Psoas muscle (tissue), 8 donors: ENCODE measurements around the gene PPIL3. TPM values are rescaled to one million over a fixed set of nuclear protein-coding genes. Genes with fewer than 3 reads are reported as not detected.

Source experiments
- ATAC-seq, 4 donors: fragments of 200-7000 bp; cut with Tn5 transposase; one replicate each; pipeline ENCODE4 v1.9.1; 2020; ENCODE audit warnings: moderate library complexity in 3 of 4, mild to moderate bottlenecking in 2 of 4
- DNase-seq, 2 donors: peaks; one replicate each; pipeline ENCODE4 v3.0.0-alpha.2; 2020
- H3K27ac ChIP-seq: fragments of 200-600 bp; one replicate; pipeline ENCODE4 v1.8.0; 2022
- H3K27me3 ChIP-seq, 3 donors: fragments of 200-600 bp in 1 of 3; one replicate each; pipeline versions ENCODE4 v1.6.1 to v1.8.0; 2013 to 2022; ENCODE audit warnings: low read length in 2 of 3, mild to moderate bottlenecking in 2 of 3, moderate library complexity in 1 of 3; ENCODE audit not compliant: insufficient read depth in 3 of 3
- H3K36me3 ChIP-seq, 2 donors: fragments of 200-600 bp in 1 of 2; one replicate each; pipeline versions ENCODE4 v1.6.1 to v1.8.0; 2013 to 2022; ENCODE audit warnings: low read depth in 1 of 2, mild to moderate bottlenecking in 1 of 2, moderate library complexity in 1 of 2; ENCODE audit not compliant: insufficient read depth in 1 of 2
- H3K4me1 ChIP-seq: fragments of 200-600 bp; one replicate; pipeline ENCODE4 v1.8.0; 2022
- H3K4me3 ChIP-seq: fragments of 200-600 bp; one replicate; pipeline ENCODE4 v1.8.0; 2022; ENCODE audit warnings: mild to moderate bottlenecking
- H3K9me3 ChIP-seq: fragments of 200-600 bp; one replicate; pipeline ENCODE4 v1.8.0; 2022
- CTCF ChIP-seq: fragments of 200-600 bp; IDR thresholded peaks from one replicate; pipeline ENCODE4 v1.8.0; 2022; ENCODE audit warnings: antibody characterized with exemption
- WGBS, 3 donors: extraction: QIAGEN DNeasy Blood & Tissue Kit; methylation state at CpG; one replicate each; pipeline versions ENCODE4 v1.1.6 to v1.1.7; 2013; 5-methylcytosine and 5-hydroxymethylcytosine counted together
- intact Hi-C, 2 donors: fragments of 100-400 bp; cut with DNase I; formaldehyde crosslinking; loops; one replicate each; pipeline versions ENCODE4 v1.11.0 to v1.14.2; 2022
- polyA plus RNA-seq, 3 donors: library from polyadenylated mRNA; stranded (reverse); fragments of 200-250 nt; gene quantifications; one replicate each; pipeline ENCODE4 v1.2.3, GENCODE V29; 2013
- total RNA-seq, 4 donors: library from RNA; stranded (reverse); fragmentation: NEBNext Ultra II Directional in 2 of 4; extraction: Animal tissue kit (Norgen Biotek cat#: 25700) in 2 of 4; gene quantifications; one replicate each; pipeline versions ENCODE4 v1.2.1 to v1.2.4, GENCODE V29; 2021 to 2023
- donor health status: healthy with polysubstance abuse.
- donor health status: DM: no; HTN: no; CAD: no; lungs with moderate emphysema.
- donor health status: Bipolar disorder and iron deficiency.
- donor health status: healthy.
- donor health status: DM: yes; HTN: yes; CAD: no.
- donor health status: DM: no; HTN: no; CAD: no.
- donor health status: DM: no; HTN: no; CAD: no.
- donor health status: DM: yes; HTN: yes; CAD: no.

The PPIL3 gene
- total and polyA plus RNA-seq, 7 donors, result 10.7 to 31.2 (median 17.4) TPM

GRCh38 chr2:200852605-200853004 lies 36.3 kb downstream of the PPIL3 start:
- peaks cover 20 to 72% of the 10 kb centered on the region in 2 donors for H3K36me3 ChIP-seq
- intact Hi-C loops, result no loop called here
- WGBS, 3 donors, result 92 to 97% (median 94%) methylated on average over 2 of the region's 2 CpGs

DNA sequence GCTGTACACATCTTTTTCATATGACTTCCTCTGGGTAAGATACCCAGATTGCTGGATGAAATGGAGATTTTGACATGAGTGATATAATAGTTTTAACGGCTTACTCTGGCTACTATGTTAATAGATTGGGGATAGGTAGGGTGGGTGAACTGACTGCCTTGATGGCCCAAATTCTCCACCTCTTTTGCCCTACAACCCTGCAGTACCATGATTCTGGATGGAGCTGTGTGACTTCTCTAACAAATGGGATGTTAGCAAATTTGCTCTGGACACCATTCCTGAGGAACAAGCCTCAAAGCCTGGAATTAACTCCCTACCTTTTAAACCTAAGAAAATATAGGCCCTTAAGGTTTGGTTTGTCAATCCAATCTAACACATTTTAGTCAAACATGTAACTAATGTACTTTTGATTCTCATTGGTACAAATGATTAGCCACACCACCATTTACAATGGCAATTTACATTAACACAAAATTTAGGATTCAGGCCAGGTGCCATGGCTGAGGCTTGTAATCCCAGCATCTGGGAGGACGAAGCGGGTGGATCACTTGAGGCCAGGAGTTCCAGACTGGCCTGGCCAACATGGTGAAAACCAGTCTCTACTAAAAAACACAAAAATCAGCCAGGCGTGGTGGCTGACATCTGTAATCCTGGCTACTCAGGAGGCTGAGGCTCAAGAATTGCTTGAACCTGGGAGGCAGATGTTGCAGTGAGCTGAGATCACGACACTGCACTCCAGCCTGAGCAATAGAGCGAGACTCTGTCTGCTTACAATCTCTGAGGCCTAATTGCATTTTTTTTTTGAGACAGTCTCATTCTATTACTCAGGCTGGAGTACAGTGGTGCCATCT lies 37.3 kb downstream of the PPIL3 start:
- DNase-seq (no peak), ATAC-seq (peak in 2 of 4 donors; percentile 8 to 15)
- Histone ChIP-seq H3K27ac (no peak overlapping the region), H3K36me3 (peaks cover 15 to 62% of the 10 kb centered on the region in 2 donors), H3K4me1 (no peaks in the 10 kb centered on the region), H3K9me3 (no peaks in the 10 kb centered on the region), H3K27me3 (no peaks in the 10 kb centered on the region), H3K4me3 (no peak overlapping the region)
- TF ChIP-seq CTCF, result no peak
- WGBS, 3 donors, result 89 to 99% (median 91%) methylated on average over 6 of the region's 6 CpGs
- intact Hi-C loops, result no loop called here

More at GRCh38 chr2:200852605-200853004, 36.3 kb downstream of the PPIL3 start:
- Histone ChIP-seq H3K9me3 (no peaks in the 10 kb centered on the region), H3K27ac (no peak overlapping the region), H3K4me1 (peaks cover 4% of the 10 kb centered on the region), H3K4me3 (no peak overlapping the region), H3K27me3 (no peaks in the 10 kb centered on the region)
- TF ChIP-seq CTCF, result no peak
- ATAC-seq (no peak), DNase-seq (no peak)

DNA sequence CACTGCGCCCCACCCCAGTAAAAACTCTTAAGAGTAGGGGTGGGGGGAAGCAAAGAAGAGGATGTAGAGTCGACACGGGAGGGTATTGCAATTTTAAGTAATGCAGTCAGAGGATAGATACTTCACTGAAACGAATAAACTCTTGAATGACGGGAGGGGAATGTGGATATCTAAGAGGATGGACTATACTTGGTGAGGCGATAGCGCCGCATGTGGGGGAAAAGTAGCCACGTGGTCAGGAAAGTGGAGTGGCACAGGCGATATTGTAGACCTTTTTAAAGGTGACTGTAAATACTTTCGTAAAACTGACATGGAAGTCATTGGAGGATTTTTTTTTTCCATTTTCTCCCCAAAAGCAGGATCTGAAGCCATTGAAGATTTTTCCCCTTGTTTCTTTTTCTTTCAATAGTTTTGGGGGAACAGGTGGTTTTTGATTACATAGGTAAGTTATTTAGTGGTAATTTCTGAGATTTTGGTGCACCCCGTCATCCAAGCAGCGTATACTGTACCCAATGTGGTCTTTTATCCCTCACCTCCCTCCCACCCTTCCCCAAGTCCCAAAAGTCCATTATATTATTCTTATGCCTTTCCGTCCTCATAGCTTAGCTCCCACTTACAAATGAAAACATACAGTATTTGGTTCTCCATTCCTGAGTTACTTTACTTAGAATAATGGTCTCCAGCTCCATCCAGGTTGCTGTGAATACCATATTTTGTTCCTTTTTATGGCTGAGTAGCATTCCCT lies 38.2 kb downstream of the PPIL3 start:
- H3K4me1 ChIP-seq, result no peaks in the 10 kb centered on the region
- no peaks in the 10 kb centered on the region for H3K27me3 ChIP-seq
- DNase-seq (no peak), ATAC-seq (peak; percentile 25 to 48 (median 30))
- no peak for TF ChIP-seq CTCF
- H3K4me3 ChIP-seq, result no peak overlapping the region
- WGBS, 3 donors, result 74 to 82% (median 76%) methylated on average over 14 of the region's 14 CpGs
- H3K27ac ChIP-seq, result no peak overlapping the region
- H3K9me3 ChIP-seq, result no peaks in the 10 kb centered on the region
- intact Hi-C loops, result no loop called here
- peaks cover 15 to 52% of the 10 kb centered on the region in 2 donors for H3K36me3 ChIP-seq

DNA sequence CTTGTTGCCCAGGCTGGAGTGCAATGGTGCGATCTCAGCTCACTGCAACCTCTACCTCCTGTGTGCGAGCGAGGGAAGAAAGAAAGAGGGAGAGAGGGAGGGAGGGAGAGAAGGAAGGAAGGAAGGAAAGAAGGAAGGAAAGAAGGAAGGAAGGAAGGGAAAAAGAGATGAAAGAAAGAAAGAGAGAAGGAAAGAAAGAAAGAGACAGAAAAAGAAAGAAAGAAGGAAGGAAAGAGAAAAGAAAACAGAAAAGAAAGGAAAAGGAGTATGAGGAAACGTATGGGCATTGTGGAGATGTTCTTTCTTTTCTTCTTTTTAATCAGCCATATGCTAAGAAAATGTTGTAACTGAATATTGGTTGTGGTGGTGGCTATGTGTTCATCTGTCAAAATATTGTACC lies 40.9 kb downstream of the PPIL3 start:
- intact Hi-C loops, result no loop called here
- TF ChIP-seq CTCF, result no peak
- H3K4me1 ChIP-seq, result no peaks in the 10 kb centered on the region
- ATAC-seq, result no peak
- 70 to 92% (median 81%) methylated on average over 4 of the region's 4 CpGs for WGBS, 3 donors
- DNase-seq, result no peak
- H3K9me3 ChIP-seq, result no peaks in the 10 kb centered on the region
- peaks cover 4 to 25% of the 10 kb centered on the region in 2 donors for H3K36me3 ChIP-seq
- no peak overlapping the region for H3K27ac ChIP-seq
- no peak overlapping the region for H3K4me3 ChIP-seq
- H3K27me3 ChIP-seq, result no peaks in the 10 kb centered on the region
